Stimulated activated CD4-positive, alpha-beta T cell treated with anti-CD3 and anti-CD28 coated beads, Interleukin-4, amount 100 ng/mL, for 4 hours (primary cell): ENCODE results near the gene ZNF385C.

Experiments
- DNase-seq, 2 experiments: peaks; one replicate each; pipeline ENCODE4 v3.0.0-alpha.2; 2020

Gene ZNF385C

GRCh38 chr17:42122371-42123303, 24.4 kb upstream of the ZNF385C start, which contains the start of gene HSPB9:
TSS of gene HSPB9 (plus strand) at chr17:42122804. CDS start at chr17:42122851, 47 bp downstream.
- DNase-seq: no peak

DNA sequence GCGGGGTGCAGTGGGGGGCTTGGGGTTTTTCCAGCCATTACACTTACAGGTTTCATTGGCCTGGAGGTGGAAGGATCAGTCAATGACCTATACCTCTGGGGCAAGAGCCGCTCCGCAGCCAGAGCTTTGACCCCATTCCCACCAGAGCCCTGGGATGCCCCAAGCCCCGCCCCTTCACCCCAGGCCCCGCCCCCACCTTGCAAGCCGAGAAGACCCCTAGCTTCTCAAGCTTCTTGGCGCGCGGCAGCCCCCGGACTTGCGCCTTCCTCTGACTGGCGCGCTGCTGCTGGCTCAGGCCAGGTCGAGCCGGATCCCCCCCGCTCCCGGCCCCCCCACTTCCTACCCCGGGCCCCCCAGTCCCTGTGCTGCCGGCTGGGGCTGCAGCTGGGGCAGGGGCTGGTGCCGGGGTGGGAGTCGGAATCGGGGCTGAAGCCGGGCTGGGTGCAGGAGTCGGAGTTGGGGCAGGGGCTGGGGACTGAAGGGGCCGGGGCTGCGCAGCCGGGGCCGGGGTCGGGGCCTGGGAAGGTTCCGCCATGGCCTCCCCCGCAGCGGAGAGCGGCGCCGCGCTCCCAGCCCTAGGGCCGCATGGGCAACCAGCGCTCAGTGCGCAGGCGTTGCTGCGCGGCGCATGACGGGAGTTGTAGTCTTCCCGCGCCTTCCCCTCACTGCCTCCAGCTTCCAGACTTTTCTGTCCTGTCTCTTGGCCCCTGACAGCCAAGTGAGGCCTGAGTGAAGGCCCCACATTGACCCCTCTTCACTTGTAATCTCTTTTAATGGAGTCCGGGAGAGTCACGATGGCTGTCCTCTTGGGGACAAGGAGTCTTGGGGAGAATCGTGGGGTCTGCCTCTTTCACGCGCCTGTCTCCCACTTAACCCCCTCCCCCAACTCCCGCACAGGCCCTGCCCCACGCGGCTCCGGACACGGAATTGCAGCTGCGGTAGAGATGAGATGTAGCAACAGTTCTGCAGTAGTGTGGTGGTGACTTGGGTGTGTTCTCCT, 22.8 kb upstream of the ZNF385C start, which contains the start of gene KAT2A:
Gene KAT2A (minus strand): TSS at position 598 of the 1,000 bp plus-strand sequence. CDS start 63 bp downstream, at position 535.
- peak; percentile 77 to 81 for DNase-seq

GRCh38 chr17:42120161-42120769, 22.0 kb upstream of the ZNF385C start:
- DNase-seq: no peak

DNA sequence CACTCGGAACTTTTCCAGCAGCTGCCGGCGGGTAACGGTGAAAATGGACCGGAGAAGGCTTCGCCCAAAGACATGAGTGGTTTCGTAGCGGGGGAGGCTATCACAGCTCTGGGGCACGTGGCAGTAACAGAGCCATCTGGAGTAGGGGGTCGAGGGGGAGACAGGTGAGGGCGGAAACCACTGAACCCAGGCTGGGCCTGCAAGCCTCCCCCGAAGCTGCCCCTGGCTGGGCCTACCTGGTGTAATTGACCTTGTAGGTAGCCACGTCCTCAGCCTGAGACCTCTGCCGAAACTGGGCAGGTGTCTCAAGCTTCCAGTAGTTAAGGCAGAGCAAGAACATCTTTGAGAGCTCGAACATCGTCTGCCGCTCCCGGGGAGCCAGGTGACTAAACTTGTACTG, 21.0 kb upstream of the ZNF385C start:
- no peak for DNase-seq

DNA sequence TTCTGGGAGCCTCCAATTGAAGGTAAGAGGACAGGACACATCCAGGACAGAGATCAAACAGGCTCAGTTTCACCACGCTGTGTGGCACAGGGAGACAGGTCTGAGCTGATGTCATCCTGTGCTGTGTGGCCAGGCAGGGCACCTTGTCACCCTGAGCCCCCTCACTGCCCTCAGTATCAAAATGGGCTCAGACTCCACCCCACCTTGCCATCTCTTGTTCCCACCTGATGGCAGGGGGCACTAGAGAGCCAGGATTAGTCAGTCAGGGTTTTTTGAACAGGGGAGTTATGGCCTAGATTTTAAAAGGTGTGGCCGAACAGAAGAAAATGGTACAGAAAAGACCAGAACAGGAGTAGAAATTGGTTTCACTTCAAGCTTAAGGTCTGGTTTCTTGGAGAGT, 20.3 kb upstream of the ZNF385C start:
- peak in 1 of 2 experiments; percentile 37 for DNase-seq

DNA sequence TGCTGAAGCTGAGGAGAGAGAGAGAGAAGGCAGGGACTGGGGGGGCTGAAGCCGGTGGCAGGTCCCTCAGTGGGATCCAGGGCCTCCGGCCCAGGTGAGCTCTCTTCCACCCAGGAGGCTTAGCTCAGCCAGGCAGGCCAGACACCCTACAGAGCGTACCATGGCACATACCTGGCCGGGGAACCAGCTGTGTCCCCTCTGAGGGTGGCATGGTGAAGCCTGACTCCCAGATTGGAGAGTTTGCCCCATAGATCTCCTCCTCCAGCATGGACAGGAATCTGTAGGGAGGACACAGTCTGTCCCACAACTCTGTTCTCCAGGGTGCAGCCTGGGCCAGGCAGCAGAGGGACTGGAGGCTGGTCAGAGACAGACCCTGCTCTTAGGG, 19.8 kb upstream of the ZNF385C start:
- DNase-seq: no peak

DNA sequence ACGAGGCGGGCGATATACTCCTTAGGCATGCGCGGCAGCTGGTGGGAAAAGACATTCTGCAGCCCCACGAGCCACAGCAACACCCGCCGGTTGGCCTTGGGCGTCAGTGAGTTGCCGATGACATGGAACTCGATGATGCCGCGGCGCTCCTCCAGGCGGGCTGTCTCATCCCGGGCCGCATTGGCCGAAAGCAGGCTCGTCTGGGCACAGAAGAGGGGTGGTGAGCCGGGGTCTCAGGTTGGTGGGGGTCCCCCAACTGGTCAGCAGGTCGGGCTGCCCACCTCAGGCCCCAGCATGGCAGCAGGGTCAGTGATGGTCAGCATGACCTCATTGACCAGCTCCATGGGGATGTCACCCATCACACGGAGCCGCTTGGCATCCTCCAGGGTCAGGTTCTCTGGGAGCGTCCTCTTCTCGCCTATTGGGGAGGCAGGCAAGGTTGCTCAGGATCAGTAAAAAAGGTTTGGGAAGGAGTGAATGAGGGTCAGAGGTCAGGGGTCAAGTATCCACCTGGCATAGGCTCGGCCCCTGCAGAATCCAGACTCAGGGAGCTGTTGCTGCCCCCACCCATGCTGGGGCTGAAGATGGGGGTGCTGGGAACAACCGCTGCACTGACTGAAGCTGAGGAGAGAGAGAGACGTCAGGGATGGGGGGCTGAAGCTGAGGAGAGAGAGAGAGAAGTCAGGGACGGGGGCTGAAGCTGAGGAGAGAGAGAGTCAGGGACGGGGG, 19.3 kb upstream of the ZNF385C start:
- no peak for DNase-seq

DNA sequence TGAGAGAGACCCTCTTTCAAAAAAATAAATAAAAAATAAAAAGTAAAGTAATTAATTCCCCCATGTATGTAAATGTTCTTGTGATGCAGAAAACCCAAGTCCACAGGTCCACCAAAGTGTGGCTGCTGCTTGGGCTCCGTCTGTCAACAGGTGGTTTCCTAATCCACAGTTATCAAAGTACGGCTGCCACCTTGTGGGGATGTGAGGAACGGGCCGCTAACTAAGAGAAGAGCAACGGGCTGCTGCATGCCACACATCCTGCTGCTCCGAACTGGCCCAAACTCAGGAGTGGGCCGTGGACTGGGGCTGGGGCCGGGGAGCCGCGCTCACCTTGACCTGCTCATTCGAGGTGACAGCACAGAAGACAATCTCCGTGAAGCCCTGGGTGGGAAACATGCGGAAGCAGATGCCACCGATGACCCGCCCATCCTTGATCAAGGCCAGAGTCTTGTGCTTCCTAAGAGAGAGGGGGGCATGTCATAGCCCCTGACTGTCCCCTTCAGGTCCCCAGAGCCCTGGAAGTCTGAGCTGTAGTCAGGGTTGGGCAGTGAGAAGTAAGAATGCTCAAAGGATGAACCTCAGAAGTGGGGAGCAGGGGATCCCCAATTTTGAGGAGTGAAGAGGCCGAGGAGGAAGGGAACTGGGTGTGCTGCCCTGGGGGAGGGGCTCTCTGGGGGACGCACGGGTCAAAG, 18.6 kb upstream of the ZNF385C start:
- peak; percentile 69 to 79 for DNase-seq

DNA sequence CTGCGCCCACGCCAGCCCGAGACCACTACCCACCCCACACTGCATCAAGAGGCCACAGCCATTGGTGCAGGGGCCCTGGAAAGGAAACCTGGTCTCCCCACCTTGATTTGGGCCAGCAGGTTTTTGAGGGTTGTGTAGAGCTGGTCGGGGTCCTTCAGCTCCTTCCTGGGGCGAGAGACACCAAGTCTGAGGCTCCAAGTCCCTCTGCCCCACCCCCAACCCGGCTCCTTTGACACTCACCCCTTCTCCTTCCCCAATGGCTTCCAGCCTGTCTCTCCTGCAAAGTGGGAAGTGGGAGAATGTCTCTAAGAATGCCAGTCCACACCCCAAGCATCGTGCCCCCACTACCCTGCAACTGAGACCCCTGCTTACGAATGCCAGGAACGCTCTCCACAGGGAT, 15.8 kb upstream of the ZNF385C start:
- DNase-seq: no peak

GRCh38 chr17:42113293-42114069, 15.2 kb upstream of the ZNF385C start:
- DNase-seq: no peak

- DNase-seq: peak; percentile 63 to 85
These were observed 14.4 kb upstream of the ZNF385C start, which contains the start of gene DHX58 for GRCh38 chr17:42112552-42113176. TSS of gene DHX58 (minus strand) at chr17:42112714. CDS start at chr17:42111892, 822 bp downstream.

DNA sequence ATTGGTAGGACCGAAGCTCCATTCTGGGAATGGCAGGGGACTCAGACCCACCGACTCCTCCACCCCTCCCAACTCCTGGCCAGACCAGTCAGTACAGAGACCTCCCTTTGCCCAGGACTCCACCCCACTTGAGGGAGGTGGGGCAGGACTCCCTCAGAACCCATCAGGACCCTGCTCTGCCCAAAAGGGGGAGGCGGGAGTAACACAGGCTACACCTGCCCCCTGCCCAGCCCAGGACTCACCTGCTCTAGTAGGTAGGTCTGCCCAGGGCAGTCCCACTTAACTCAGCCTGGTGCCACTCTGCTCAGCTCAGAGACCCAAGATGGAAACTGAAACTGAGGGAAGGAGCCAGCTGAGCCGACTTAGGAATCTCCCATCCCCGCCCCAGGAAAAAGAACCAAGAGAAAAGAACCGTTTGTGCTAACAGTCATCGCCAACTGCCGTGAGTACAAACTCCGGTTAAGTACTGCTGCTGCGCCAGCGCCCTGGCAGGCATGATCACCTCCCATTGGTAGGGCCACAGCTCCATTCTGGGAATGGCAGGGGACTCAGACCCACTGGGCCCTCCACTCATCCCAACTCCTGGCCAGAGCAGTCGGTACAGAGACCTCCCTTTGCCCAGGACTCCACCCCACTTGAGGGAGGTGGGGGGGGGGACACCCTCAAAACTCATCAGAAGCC, 13.7 kb upstream of the ZNF385C start:
- DNase-seq: peak in 1 of 2 experiments; percentile 36

DNA sequence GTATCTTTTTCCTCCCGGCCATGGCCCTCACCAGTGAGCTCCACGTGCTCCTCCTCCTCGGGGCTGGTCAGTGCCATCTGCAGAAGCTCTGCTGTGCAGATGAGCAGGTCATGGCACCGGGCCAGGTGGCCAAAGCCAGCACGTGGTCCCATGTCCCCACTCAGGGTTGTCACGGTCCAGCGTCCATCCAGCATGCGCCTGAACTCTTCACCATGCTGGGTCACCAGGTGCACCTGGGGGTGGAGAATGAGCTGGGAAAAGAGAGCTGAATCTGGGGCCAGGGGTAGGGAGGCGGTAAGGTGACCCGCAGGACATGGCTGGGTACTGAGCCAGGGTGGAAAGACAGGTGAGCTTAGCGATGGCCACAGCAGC, 13.0 kb upstream of the ZNF385C start:
- no peak for DNase-seq

DNA sequence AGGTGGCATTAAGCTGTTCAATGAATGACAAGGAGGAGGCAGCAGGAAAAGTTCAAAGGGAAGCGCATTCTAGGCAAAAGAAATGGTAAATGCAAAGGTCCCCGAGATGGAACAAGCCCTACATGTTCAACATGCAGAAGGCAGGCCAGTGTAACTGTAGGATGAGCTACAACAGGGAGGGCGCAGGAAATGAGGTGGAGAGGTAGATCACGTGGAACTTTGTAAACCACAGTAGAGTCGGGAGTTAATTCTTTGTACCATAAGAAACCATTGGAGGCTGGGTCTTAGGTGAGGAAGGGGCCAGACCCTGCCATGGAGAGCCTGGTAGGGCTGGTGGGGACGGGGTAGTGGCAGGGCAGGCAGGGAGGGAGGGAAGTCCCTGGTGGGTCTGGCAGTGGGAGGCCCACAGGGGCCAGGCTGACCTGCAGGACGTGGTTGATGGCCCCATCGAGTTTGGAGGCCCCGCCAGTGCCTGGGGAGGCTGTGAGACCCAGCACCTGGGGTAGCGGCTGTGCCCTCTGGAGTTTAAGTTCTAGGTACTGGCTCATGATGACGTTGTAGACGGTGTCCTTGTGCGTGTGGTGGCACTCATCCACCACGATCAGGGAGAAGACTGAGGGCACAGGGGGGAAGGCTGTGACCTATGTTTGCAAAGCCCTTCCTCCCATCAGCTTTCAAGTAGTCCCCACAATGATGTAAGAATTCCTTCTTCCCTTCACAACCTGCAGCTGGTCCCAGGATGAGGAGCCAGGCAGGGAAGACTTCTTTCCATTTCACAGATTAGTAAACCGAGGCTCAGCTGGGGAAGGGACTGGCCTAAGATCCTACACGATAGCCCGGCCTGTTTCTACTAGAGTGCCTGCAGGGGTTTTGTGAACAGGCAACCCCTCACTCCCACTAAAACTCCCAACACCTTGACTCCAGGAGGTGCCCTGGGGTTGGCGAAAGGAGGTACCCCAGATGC, 12.3 kb upstream of the ZNF385C start:
- DNase-seq: no peak

DNA sequence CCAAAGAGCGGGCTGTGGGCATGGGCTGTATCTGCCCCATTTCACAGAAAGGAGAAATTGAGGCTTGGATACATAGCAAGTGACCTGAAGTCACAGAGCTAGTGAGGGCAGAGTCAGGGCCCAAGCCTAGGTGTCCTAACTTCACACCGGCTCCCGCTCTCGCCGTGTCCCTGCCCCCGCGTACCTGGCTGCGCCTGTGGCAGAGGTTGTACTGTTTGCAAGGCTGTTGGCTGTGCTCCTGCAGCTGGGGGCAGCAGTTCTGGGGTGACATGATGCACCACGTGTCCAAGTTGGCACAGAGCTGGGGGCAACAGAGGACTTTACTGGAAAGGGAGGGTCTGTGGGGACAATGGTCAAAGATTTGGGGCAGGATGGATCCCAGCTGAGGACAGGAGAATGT, 10.8 kb upstream of the ZNF385C start:
- no peak for DNase-seq

DNA sequence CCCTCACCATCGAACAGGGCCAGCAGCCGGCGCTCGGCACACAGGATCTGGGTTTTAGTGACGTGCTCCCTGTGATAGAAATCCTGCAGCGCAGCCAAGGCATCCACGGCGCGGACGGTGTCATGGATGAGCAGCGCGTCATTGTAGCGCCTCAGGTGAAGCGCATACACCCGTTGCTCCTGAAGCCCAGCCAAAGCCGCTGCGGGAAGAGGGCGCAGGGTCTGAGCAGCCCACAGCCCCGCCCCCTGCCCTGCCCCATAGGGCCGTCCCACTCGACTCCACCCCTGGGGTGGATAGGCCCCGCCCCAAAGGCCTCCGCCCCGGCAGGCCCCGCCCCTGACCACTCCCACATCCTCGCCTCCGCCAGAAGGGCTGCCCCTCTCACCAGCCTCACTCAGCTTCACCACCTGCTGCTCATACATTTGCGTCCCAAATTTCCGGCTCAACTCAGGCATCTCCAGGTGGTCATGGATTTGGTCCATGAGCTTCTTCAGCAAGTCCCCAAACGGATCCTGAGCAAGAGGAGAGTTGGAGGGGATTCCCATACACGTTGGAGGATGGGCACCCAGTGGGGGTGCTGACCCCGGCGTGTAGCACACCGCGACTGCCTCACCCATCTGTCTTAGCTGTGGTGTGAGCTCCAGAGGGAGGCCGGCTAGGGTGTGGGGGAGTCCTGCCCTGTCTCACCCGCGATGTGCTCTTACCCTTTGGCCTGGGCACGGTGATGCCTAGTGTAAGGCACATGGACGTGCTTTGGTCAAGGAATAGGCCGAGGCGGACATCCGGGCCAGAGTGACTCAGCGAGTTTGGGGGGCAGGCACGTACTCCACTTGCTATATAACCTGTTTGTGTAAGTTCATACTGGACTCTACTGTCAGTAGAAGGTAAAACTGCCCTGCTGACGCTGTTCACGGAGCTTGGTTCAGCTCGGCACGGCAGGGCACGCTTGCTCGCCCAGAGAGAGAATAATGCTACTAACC, 9.6 kb upstream of the ZNF385C start:
- DNase-seq: peak; percentile 85 to 89

- DNase-seq: no peak
These were observed 8.9 kb upstream of the ZNF385C start for GRCh38 chr17:42107124-42107523.
